Adipose tissue (tissue), 3 donors: Measurements from ENCODE around the gene NOPCHAP1. TPM values are rescaled to one million over a fixed set of nuclear protein-coding genes. Genes with fewer than 3 reads are reported as not detected.
"Not testable (repeated sequence)": the region's sequence is repeated elsewhere in the genome, so short reads cannot be mapped to it uniquely, and the experiment has no call there.

Source experiments
- H3K27ac ChIP-seq: one replicate; pipeline ENCODE4 v1.5.1; 2013; ENCODE audit warnings: low read depth, low read length
- WGBS, 3 donors: extraction: QIAGEN DNeasy Blood & Tissue Kit; methylation state at CpG; one replicate each; pipeline ENCODE4 v1.1.7; 2013; 5-methylcytosine and 5-hydroxymethylcytosine counted together
- polyA plus RNA-seq, 3 donors: library from polyadenylated mRNA; stranded (reverse); fragments of 200-250 nt; gene quantifications; one replicate each; pipeline ENCODE4 v1.2.3, GENCODE V29; 2013
- donor health status: healthy with polysubstance abuse.
- donor health status: Bipolar disorder and iron deficiency.
- donor health status: healthy.

NOPCHAP1 gene
- 10 to 100 TPM in 1 of 3 donors, 1 to 10 TPM in 2; 7.5 to 11.9 (median 8.8) TPM for polyA plus RNA-seq

- no peak within 1 kb of the TSS for H3K27ac ChIP-seq
- 0 to 1% (median 1%) methylated on average over 57 to 59 of the region's 59 CpGs for WGBS, 3 donors
Measured at GRCh38 chr12:104986022-104986941, at the start of gene NOPCHAP1. Gene NOPCHAP1 (plus strand): TSS chr12:104986316. CDS start chr12:104986353, 37 bp downstream.

GRCh38 chr12:104938371-104938770 is 47.7 kb upstream of the NOPCHAP1 start:
- 50 to 65% (median 55%) methylated on average over 3 of the region's 3 CpGs for WGBS, 3 donors
- no peak overlapping the region for H3K27ac ChIP-seq

- 84 to 93% (median 90%) methylated on average over 2 of the region's 2 CpGs for WGBS, 3 donors
Measured at GRCh38 chr12:104939089-104939488, 47.0 kb upstream of the NOPCHAP1 start.

GRCh38 chr12:104941454-104941853 is 44.7 kb upstream of the NOPCHAP1 start:
- H3K27ac ChIP-seq: no peak overlapping the region
- WGBS, 3 donors: 95 to 96% (median 95%) methylated on average over 3 of the region's 3 CpGs

More at GRCh38 chr12:104939089-104939488, 47.0 kb upstream of the NOPCHAP1 start:
- H3K27ac ChIP-seq: no peak overlapping the region

- WGBS, 3 donors: 85 to 96% (median 94%) methylated on average over 4 of the region's 4 CpGs
- H3K27ac ChIP-seq: no peak overlapping the region
Measured at GRCh38 chr12:104942075-104942474, 44.0 kb upstream of the NOPCHAP1 start.

- 93 to 96% (median 95%) methylated on average over 8 of the region's 8 CpGs for WGBS, 3 donors
- not testable (repeated sequence) for H3K27ac ChIP-seq
Measured at GRCh38 chr12:104943401-104943800, 42.7 kb upstream of the NOPCHAP1 start.

GRCh38 chr12:104944252-104944651 is 41.9 kb upstream of the NOPCHAP1 start:
- 63 to 98% (median 93%) methylated on average over 3 of the region's 3 CpGs for WGBS, 3 donors
- H3K27ac ChIP-seq: no peak overlapping the region

- WGBS, 3 donors: 72 to 96% (median 87%) methylated on average over 4 of the region's 4 CpGs
- H3K27ac ChIP-seq: not testable (repeated sequence)
Measured at GRCh38 chr12:104948716-104949115, 37.4 kb upstream of the NOPCHAP1 start.

- 71 to 90% (median 86%) methylated on average over 5 of the region's 5 CpGs for WGBS, 3 donors
- no peak overlapping the region for H3K27ac ChIP-seq
Measured at GRCh38 chr12:104951759-104952509, 34.2 kb upstream of the NOPCHAP1 start.

- WGBS, 3 donors: 48 to 89% (median 86%) methylated on average over 3 of the region's 3 CpGs
- no peak overlapping the region for H3K27ac ChIP-seq
Measured at GRCh38 chr12:104952816-104953215, 33.3 kb upstream of the NOPCHAP1 start.

- no peak overlapping the region for H3K27ac ChIP-seq
- 28 to 78% (median 78%) methylated on average over 2 of the region's 2 CpGs for WGBS, 3 donors
Measured at GRCh38 chr12:104953323-104953722, 32.8 kb upstream of the NOPCHAP1 start.

- H3K27ac ChIP-seq: no peak overlapping the region
- 91 to 95% (median 93%) methylated on average over 2 of the region's 2 CpGs for WGBS, 3 donors
Measured at GRCh38 chr12:104955703-104956102, 30.4 kb upstream of the NOPCHAP1 start.

GRCh38 chr12:104956870-104957718 is 29.0 kb upstream of the NOPCHAP1 start:
- WGBS, 3 donors: 30 to 33% (median 32%) methylated on average over 13 of the region's 13 CpGs
- H3K27ac ChIP-seq: no peak overlapping the region

- 0 to 2% (median 1%) methylated on average over 20 to 31 of the region's 31 CpGs for WGBS, 3 donors
Measured at GRCh38 chr12:104957719-104958000, 28.5 kb upstream of the NOPCHAP1 start.

GRCh38 chr12:104958001-104958804 is 27.9 kb upstream of the NOPCHAP1 start, which contains the start of gene SLC41A2:
Gene SLC41A2 (minus strand): TSS chr12:104958290. CDS start chr12:104928527, 29,763 bp downstream.
- H3K27ac ChIP-seq: no peak within 1 kb of the TSS
- WGBS, 3 donors: 0 to 1% (median 0%) methylated on average over 64 to 83 of the region's 83 CpGs

More at GRCh38 chr12:104957719-104958000, 28.5 kb upstream of the NOPCHAP1 start:
- H3K27ac ChIP-seq: no peak overlapping the region

- 28 to 57% (median 49%) methylated on average over 14 of the region's 14 CpGs for WGBS, 3 donors
- H3K27ac ChIP-seq: no peak overlapping the region
Measured at GRCh38 chr12:104958805-104959334, 27.2 kb upstream of the NOPCHAP1 start.

- 33 to 49% (median 40%) methylated on average over 2 of the region's 2 CpGs for WGBS, 3 donors
Measured at GRCh38 chr12:104959335-104959841, 26.7 kb upstream of the NOPCHAP1 start.

More at GRCh38 chr12:104959335-104959841, 26.7 kb upstream of the NOPCHAP1 start:
- no peak overlapping the region for H3K27ac ChIP-seq
